Tibial artery (tissue), 4 donors: ENCODE measurements around the gene PCDHA6.
"Not testable (repeated sequence)": the region's sequence is repeated elsewhere in the genome, so short reads cannot be mapped to it uniquely, and the experiment has no call there.

ENCODE experiments used
- DNase-seq, 2 donors: peaks; one replicate each; pipeline ENCODE4 v3.0.0-alpha.2; 2019
- H3K27ac ChIP-seq, 2 donors: fragments of 200-600 bp; sonication (generic) in 1 of 2; 1 replicate in 1 of 2; 2 replicates in 1 of 2; pipeline ENCODE4 v1.5.1; 2018 to 2019; ENCODE audit warnings: mild to moderate bottlenecking in 1 of 2
- H3K27me3 ChIP-seq, 2 donors: fragments of 200-600 bp; sonication (generic) in 1 of 2; one replicate each; pipeline versions ENCODE4 v1.5.1 to v1.6.0; 2016 to 2019
- H3K36me3 ChIP-seq, 3 donors: fragments of 200-600 bp; sonication (generic) in 2 of 3; one replicate each; pipeline ENCODE4 v1.5.1; 2016 to 2019; ENCODE audit warnings: mild to moderate bottlenecking in 2 of 3
- H3K4me1 ChIP-seq, 4 donors: fragments of 200-600 bp; sonication (generic) in 2 of 4; 1 replicate in 3 of 4; 2 replicates in 1 of 4; pipeline ENCODE4 v1.5.1; 2016 to 2019
- H3K4me3 ChIP-seq, 2 donors: fragments of 200-600 bp; sonication (generic) in 1 of 2; 1 replicate in 1 of 2; 2 replicates in 1 of 2; pipeline ENCODE4 v1.5.1; 2018 to 2019; ENCODE audit warnings: mild to moderate bottlenecking in 2 of 2
- H3K9me3 ChIP-seq, 3 donors: fragments of 200-600 bp; sonication (generic) in 1 of 3; one replicate each; pipeline ENCODE4 v1.5.1; 2016 to 2019
- CTCF ChIP-seq, 2 experiments: fragments of 200-600 bp in 1 of 2; fragments of 450-650 bp in 1 of 2; IDR thresholded peaks; one replicate each; pipeline ENCODE4 v1.5.1; 2017 to 2019; ENCODE audit warnings: antibody characterized with exemption in 2 of 2, mild to moderate bottlenecking in 1 of 2, moderate library complexity in 1 of 2
- intact Hi-C: fragments of 100-400 bp; cut with DNase I; formaldehyde crosslinking; loops from one replicate; pipeline ENCODE4 v1.15.0; 2023; ENCODE audit warnings: low total_unique reads

Gene PCDHA6

GRCh38 chr5:140833993-140834392 is 6.2 kb downstream of the PCDHA6 start, which contains the start of gene PCDHA7:
PCDHA7 (plus strand) TSS chr5:140834269; CDS start chr5:140834384, 115 bp downstream.
- Histone ChIP-seq H3K36me3 (peaks cover 0 to 3% (median 0%) of the 10 kb centered on the region in 3 donors), H3K27ac (no peak within 1 kb of the TSS), H3K4me3 (peak within 1 kb of the TSS in 1 of 2 donors; percentile 9), H3K27me3 (peaks cover 0 to 12% of the 10 kb centered on the region in 2 donors), H3K4me1 (no peaks in the 10 kb centered on the region), H3K9me3 (peaks cover 0 to 60% (median 33%) of the 10 kb centered on the region in 3 donors)
- TF ChIP-seq CTCF (IDR thresholded peaks at IDR 0.05), result no peak
- intact Hi-C loops, result no loop called here
- no peak for DNase-seq

- H3K4me1 ChIP-seq, H3K36me3 ChIP-seq, intact Hi-C loops, DNase-seq, H3K27ac ChIP-seq: not testable (repeated sequence)
- peaks cover 0 to 12% of the 10 kb centered on the region in 2 donors for H3K27me3 ChIP-seq
- peaks cover 0 to 55% (median 31%) of the 10 kb centered on the region in 3 donors for H3K9me3 ChIP-seq
- peak overlapping the region in 1 of 2 donors; percentile 9 for H3K4me3 ChIP-seq
Measured at GRCh38 chr5:140834439-140835008, 6.8 kb downstream of the PCDHA6 start.

- Histone ChIP-seq H3K36me3 (peaks cover 0 to 3% (median 0%) of the 10 kb centered on the region in 3 donors), H3K9me3 (peaks cover 0 to 47% (median 29%) of the 10 kb centered on the region in 3 donors), H3K27ac (no peak overlapping the region), H3K4me1 (no peaks in the 10 kb centered on the region), H3K27me3 (peaks cover 0 to 12% of the 10 kb centered on the region in 2 donors), H3K4me3 (no peak overlapping the region)
- no peak for TF ChIP-seq CTCF (IDR thresholded peaks at IDR 0.05)
- intact Hi-C loops, result no loop called here
- DNase-seq, result no peak
Measured at GRCh38 chr5:140835622-140836510, 8.1 kb downstream of the PCDHA6 start.

- intact Hi-C loops, result no loop called here
- H3K27me3 ChIP-seq, result peaks cover 0 to 4% of the 10 kb centered on the region in 2 donors
- no peak for DNase-seq
- peaks cover 0 to 33% (median 32%) of the 10 kb centered on the region in 3 donors for H3K9me3 ChIP-seq
- H3K4me3 ChIP-seq, result no peak within 1 kb of the TSS
- no peaks in the 10 kb centered on the region for H3K4me1 ChIP-seq
- TF ChIP-seq CTCF (IDR thresholded peaks at IDR 0.05), result no peak
- no peaks in the 10 kb centered on the region for H3K36me3 ChIP-seq
- no peak within 1 kb of the TSS for H3K27ac ChIP-seq
Measured at GRCh38 chr5:140840978-140841962, 13.5 kb downstream of the PCDHA6 start, which contains the start of gene PCDHA8. PCDHA8 (plus strand) TSS chr5:140841187; CDS start chr5:140841322, 135 bp downstream.

- Histone ChIP-seq H3K4me3 (no peak overlapping the region), H3K27me3 (peaks cover 0 to 4% of the 10 kb centered on the region in 2 donors), H3K36me3 (no peaks in the 10 kb centered on the region), H3K4me1 (no peaks in the 10 kb centered on the region), H3K27ac (no peak overlapping the region), H3K9me3 (peaks cover 0 to 40% (median 38%) of the 10 kb centered on the region in 3 donors)
- no peak for TF ChIP-seq CTCF (IDR thresholded peaks at IDR 0.05)
- intact Hi-C loops, result no loop called here
- DNase-seq, result no peak
Measured at GRCh38 chr5:140842798-140843733, 15.3 kb downstream of the PCDHA6 start.

GRCh38 chr5:140848139-140849102 is 20.7 kb downstream of the PCDHA6 start, which contains the start of gene PCDHA9:
PCDHA9 (plus strand) TSS chr5:140848382; CDS start chr5:140848496, 114 bp downstream.
- intact Hi-C loops, H3K36me3 ChIP-seq, H3K4me1 ChIP-seq, H3K4me3 ChIP-seq, DNase-seq, H3K27me3 ChIP-seq, H3K27ac ChIP-seq: not testable (repeated sequence)
- peaks cover 4 to 52% (median 26%) of the 10 kb centered on the region in 3 donors for H3K9me3 ChIP-seq
